Inflammatory macrophage treated with lipopolysaccharide for 4 hours (primary cell): ENCODE results near the gene ASRGL1.
"Not testable (repeated sequence)": the region's sequence is repeated elsewhere in the genome, so short reads cannot be mapped to it uniquely, and the experiment has no call there.

ENCODE experiments used
- DNase-seq: peaks from one replicate; pipeline ENCODE4 v3.0.0-alpha.2; 2020

Gene ASRGL1

DNA sequence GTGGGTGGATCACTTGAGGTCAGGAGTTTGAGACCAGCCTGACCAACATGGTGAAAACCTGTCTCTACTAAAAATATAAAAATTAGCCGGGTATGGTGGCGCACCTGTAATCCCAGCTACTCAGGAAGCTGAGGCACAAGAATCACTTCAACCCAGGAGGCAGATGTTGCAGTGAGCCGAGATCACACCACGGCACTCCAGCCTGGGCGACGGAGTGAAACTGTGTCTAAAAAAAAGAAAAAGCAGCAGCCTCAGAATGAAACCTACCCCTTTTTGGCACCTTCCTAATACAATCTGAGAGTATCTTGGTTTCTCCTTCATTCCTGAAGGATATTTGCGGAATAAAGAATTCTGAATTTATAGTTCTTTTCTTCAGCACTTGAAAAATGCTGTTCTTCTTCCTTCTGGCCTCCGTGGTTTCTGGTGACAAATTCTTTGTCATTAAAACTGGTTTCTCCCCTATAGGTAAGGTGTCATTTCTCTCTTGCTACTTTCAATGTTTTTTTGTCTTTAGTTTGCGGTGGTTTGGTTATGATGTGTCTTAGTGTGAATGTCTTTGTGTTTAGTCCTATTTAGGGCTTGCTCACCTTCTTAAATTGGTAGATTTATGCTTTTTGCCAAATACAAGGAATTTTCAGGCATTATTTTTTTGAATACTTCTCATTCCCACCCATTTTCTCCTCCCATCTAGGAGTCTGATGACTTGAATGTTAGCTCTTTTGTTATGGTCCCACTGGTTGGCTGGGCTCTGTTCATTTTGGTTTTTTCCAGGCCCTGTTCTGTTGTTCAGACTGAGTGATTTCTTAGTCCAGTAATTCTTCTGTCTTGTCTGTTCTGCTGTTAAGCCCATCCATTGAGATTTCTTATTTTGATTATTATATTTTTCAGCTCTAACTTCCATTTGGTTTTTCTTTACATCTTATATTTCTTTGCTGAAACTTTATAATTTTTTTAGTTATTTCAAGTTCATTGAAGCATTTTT is 15.4 kb downstream of the ASRGL1 start:
- no peak for DNase-seq

DNA sequence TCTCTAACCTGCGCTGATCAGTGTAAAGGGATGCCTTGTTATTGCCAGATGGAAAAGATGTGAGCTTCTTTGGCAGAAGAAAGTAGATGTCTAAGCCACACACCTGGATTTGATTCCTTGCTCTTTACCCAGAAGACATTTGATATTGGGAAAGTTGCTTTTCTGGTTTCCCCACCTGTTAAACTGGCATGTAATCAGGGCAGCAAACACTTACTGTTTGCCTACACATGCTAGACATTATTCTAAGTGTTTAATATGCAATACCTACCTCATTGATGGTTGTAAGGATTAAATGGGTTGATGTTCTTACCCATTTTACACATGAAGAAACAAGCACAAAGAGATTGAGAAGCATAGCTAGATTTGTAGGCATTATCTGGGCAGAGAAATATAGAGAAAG is 16.6 kb downstream of the ASRGL1 start:
- no peak for DNase-seq

- DNase-seq = no peak
These were observed 21.0 kb downstream of the ASRGL1 start for GRCh38 chr11:62358273-62358672.

GRCh38 chr11:62359475-62359874 is 22.2 kb downstream of the ASRGL1 start:
- no peak for DNase-seq

DNA sequence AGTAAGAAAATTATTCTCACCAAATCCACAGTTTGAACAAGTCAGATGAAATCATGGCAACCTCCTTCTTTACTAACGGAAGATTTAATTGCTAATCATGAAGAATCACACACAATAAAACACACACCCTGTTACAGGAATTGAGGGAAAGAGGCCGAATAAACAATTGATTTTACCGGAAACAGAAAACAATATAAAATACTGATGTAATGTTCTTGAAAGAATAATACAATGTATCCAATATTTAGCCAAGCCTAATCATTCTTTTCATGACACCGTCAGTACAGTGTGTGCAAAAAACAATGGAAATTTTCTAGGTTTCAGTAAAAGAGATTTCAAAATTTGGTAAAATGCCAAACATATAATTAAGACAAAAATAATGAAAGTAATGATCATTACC is 23.4 kb downstream of the ASRGL1 start:
- DNase-seq = no peak

DNA sequence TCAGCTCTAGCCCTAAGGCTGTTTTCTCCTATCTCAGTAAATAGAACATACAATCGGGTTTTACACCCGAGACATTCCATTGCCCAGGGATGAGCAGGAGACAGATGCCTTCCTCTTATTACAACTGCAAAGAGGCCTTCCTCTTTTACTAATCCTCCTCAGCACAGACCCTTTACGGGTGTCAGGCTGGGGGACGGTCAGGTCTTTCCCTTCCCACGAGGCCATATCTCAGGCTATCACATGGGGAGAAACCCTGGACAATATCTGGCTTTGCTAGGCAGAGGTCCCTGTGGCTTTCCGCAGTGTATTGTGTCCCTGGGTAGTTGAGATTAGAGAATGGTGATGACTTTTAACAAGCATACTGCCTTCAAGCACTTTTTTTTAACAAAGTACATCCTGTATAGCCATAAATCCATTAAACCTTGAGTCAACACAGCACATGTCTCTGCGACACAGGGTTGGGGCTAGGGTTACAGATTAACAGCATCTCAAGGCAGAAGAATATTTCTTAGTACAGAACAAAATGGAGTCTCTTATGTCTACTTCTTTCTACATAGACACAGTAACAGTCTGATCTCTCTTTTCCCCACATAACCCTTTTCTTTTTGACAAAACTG is 31.7 kb downstream of the ASRGL1 start:
- not testable (repeated sequence) for DNase-seq

GRCh38 chr11:62370743-62371440 is 33.6 kb downstream of the ASRGL1 start:
- peak; percentile 62 for DNase-seq

GRCh38 chr11:62372871-62373270 is 35.6 kb downstream of the ASRGL1 start:
- DNase-seq = no peak

- no peak for DNase-seq
These were observed 36.3 kb downstream of the ASRGL1 start for GRCh38 chr11:62373464-62374119.

- no peak for DNase-seq
These were observed 37.6 kb downstream of the ASRGL1 start for GRCh38 chr11:62374801-62375200.

DNA sequence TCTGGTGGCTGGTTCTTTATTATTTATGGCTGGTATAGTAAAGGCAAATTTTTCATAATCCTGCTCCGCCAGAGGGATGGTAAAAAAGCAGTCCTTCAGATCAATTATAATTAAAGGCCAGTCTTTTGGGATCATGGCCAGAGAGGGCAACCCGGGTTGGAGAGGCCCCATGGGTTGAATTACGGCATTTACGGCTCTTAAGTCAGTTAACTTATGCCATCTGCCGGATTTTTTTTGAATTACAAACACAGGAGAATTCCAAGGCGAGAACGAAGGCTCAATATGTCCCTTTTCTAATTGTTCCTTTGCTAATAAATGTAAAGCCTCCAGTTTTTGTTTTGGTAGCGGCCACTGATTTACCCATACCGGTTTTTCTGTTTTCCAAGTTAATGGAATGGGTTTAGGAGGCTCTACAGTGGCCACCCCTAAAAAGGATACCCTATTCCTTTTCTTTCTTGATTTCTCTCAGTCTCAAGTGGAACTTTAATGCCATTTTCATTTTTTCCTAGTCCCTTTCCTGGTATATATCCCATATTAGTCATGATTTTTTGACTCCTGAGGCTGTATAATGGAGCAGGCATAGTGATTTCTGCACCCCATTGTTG is 41.3 kb downstream of the ASRGL1 start:
- peak; percentile 75 for DNase-seq

- DNase-seq = not testable (repeated sequence)
These were observed 42.3 kb downstream of the ASRGL1 start for GRCh38 chr11:62379586-62379985.

DNA sequence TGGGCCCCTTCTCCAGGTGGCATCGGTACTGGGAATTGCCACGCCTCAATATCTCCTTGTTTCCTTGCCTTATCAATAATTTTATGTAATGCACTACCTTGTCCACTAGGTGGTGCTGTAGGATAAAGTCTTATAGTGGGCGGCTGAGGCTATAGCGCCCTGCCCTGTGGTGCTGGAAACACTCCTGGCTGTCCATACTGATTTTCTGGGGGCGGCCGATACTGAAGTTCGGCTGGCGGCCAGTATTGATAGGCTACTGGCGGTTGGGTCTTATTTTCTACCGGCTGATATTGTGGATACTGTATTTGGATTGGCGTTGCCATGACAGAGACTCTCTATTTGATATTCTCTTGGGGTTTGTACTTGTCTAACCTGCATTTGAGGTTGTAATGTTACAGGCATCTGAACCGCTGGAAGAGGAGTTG is 43.6 kb downstream of the ASRGL1 start:
- peak; percentile 73 for DNase-seq

GRCh38 chr11:62383822-62384221 is 46.6 kb downstream of the ASRGL1 start:
- no peak for DNase-seq

- DNase-seq = not testable (repeated sequence)
These were observed 48.8 kb downstream of the ASRGL1 start for GRCh38 chr11:62386083-62386482.

GRCh38 chr11:62387381-62387780 is 50.1 kb downstream of the ASRGL1 start:
- no peak for DNase-seq

- no peak for DNase-seq
These were observed 51.8 kb downstream of the ASRGL1 start for GRCh38 chr11:62388999-62389398.

- no peak for DNase-seq
These were observed 53.0 kb downstream of the ASRGL1 start for GRCh38 chr11:62390237-62390636.

- DNase-seq = peak; percentile 57
These were observed 53.5 kb downstream of the ASRGL1 start for GRCh38 chr11:62390722-62391121.

GRCh38 chr11:62391642-62392425 is 54.6 kb downstream of the ASRGL1 start:
- no peak for DNase-seq

- no peak for DNase-seq
These were observed 55.3 kb downstream of the ASRGL1 start for GRCh38 chr11:62392506-62392905.
